ENCODE data around the gene TRIOBP.

The TRIOBP gene

DNA sequence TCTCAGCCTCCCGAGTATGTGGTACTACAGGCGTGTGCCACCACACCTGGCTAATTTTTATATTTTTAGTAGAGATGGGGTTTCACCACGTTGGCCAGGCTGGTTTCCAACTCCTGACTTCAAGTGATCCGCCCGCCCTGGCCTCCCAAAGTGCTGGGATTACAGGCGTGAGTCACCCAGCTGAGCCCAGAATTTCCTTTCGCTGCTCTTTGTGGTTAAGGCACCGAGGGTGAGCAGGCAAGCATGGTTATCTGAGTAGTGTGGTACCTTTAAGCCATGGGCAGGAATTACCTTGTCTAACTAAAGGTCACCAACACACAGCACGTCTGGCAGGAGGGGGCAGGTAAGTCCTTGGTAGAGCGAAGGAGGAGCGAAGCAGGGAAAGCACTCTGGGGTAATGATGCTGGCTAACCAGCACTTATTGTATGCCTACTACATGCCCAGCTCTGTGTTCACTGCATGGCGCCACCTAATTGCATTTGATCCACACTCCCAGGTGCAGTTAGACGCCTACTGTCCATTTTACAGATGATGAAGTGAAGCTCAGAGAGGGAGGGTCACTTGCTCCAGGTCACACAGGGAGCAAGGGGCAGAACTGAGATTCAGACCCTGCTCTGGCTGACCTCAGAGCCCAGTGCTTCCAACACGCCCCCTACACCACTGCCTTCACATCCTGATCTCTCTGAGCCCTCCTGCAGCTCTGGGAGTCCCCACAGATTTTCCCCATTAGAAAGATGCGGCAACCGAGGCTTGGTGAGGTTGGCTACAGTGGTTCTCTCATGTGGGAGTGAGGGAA, 45.7 kb downstream of the TRIOBP start:
- Histone ChIP-seq H3K27me3 (ENCODE audit: low read depth, low read length) (no peaks in the 10 kb centered on the region), H4K20me1 (ENCODE audit: insufficient read depth, low read length) (no peaks in the 10 kb centered on the region), H3K4me3 (ENCODE audit: low read length) (no peak overlapping the region), H2AFZ (ENCODE audit: low read depth, low read length) (no peak overlapping the region), H3K4me2 (ENCODE audit: low read length) (no peak overlapping the region), H3K36me3 (replicated peaks; ENCODE audit: low read depth, low read length) (peaks cover 2% of the 10 kb centered on the region), H3K79me2 (ENCODE audit: low read length) (peaks cover 14% of the 10 kb centered on the region), H3K4me1 (ENCODE audit: low read length) (peaks cover 10% of the 10 kb centered on the region), H3K9ac (ENCODE audit: low read length) (no peak overlapping the region), H3K27ac (ENCODE audit: low read length) (no peak overlapping the region), H3K9me3 (ENCODE audit: insufficient read depth, low read length) (no peaks in the 10 kb centered on the region)
- TF ChIP-seq EZH2phosphoT487 (IDR thresholded peaks at IDR 0.05; ENCODE audit: low read depth), result no peak
- TF ChIP-seq, protein P1, sequence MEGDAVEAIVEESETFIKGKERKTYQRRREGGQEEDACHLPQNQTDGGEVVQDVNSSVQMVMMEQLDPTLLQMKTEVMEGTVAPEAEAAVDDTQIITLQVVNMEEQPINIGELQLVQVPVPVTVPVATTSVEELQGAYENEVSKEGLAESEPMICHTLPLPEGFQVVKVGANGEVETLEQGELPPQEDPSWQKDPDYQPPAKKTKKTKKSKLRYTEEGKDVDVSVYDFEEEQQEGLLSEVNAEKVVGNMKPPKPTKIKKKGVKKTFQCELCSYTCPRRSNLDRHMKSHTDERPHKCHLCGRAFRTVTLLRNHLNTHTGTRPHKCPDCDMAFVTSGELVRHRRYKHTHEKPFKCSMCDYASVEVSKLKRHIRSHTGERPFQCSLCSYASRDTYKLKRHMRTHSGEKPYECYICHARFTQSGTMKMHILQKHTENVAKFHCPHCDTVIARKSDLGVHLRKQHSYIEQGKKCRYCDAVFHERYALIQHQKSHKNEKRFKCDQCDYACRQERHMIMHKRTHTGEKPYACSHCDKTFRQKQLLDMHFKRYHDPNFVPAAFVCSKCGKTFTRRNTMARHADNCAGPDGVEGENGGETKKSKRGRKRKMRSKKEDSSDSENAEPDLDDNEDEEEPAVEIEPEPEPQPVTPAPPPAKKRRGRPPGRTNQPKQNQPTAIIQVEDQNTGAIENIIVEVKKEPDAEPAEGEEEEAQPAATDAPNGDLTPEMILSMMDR (IDR thresholded peaks at IDR 0.05; ENCODE audit: low read depth, low read length), result no peak

DNA sequence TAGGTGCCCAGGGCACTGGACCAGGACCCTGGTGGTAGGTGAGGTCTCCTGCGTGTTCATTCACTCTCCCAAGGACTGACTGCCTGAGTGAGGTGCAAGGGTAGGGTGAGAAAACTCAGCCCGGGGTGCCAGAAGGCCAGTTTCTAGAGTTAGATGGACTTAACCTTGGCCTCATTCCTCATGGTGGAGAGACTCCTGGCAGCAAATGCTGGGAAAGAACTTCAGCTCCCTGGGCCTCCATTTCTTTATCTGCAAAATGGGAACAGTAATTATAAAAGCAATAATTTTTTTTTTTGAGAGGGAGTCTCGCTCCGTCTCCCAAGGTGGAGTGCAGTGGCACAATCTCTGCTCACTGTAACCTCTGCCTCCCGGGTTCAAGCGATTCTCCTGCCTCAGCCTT, 47.7 kb downstream of the TRIOBP start:
- Histone ChIP-seq H3K27me3 (ENCODE audit: low read depth, low read length) (no peaks in the 10 kb centered on the region), H3K4me3 (ENCODE audit: low read length) (no peak overlapping the region), H3K9me3 (ENCODE audit: insufficient read depth, low read length) (no peaks in the 10 kb centered on the region), H2AFZ (ENCODE audit: low read depth, low read length) (no peak overlapping the region), H3K4me2 (ENCODE audit: low read length) (no peak overlapping the region), H3K27ac (ENCODE audit: low read length) (no peak overlapping the region), H3K36me3 (replicated peaks; ENCODE audit: low read depth, low read length) (peaks cover 2% of the 10 kb centered on the region), H3K4me1 (ENCODE audit: low read length) (peaks cover 10% of the 10 kb centered on the region), H3K79me2 (ENCODE audit: low read length) (peaks cover 19% of the 10 kb centered on the region), H3K9ac (ENCODE audit: low read length) (no peak overlapping the region), H4K20me1 (ENCODE audit: insufficient read depth, low read length) (no peaks in the 10 kb centered on the region)
- no peak for TF ChIP-seq EZH2phosphoT487 (IDR thresholded peaks at IDR 0.05; ENCODE audit: low read depth)
- TF ChIP-seq, protein P1 (IDR thresholded peaks at IDR 0.05; ENCODE audit: low read depth, low read length), result no peak

DNA sequence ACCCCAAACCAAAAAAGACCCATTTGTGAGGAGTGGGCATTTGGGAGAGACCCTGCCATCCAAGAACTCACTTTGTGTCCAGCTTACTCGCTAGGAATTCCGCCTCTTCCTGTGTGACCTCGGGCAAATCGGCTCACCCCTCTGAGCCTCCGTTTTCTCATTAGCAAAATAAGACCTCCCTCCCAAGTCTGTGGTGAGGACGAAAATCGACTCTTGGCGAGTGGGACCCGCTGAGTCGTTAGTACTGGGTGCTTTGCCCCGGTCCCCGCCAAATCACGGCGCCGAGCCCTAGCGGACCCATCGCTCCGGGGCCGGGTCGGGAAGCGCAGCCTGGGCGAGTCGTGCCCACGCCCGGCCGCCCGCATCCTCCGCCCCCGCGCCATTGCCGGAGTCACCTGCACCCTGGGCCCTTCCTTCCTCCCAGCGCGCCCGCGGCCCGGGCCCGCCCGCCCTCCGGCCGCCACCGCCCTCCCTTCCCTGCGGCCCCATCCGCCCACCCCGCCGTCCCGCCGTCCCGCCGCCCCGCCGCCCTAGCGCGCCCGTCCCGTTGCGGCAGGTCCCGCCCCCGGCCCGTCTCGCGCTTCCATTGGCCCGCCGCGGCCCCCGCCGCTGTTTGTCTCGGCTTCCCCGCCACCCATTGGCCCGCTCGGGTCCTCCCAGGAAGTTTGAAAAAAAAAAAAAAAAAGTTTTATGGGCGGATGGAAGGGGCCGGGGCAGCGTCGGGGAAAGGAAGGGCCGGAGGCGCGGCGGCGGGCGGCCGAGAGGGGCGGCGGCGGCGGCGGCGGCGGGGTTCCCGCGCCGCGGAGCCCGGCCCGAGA, 48.9 kb downstream of the TRIOBP start:
- H3K4me2 ChIP-seq (ENCODE audit: low read length), result peak overlapping the region; percentile 87
- H4K20me1 ChIP-seq (ENCODE audit: insufficient read depth, low read length), result no peaks in the 10 kb centered on the region
- H3K27me3 ChIP-seq (ENCODE audit: low read depth, low read length), result no peaks in the 10 kb centered on the region
- H3K36me3 ChIP-seq (replicated peaks; ENCODE audit: low read depth, low read length), result peaks cover 2% of the 10 kb centered on the region
- H3K79me2 ChIP-seq (ENCODE audit: low read length), result peaks cover 19% of the 10 kb centered on the region
- peak overlapping the region; percentile 57 for H2AFZ ChIP-seq (ENCODE audit: low read depth, low read length)
- H3K4me1 ChIP-seq (ENCODE audit: low read length), result peaks cover 10% of the 10 kb centered on the region
- H3K27ac ChIP-seq (ENCODE audit: low read length), result peak overlapping the region; percentile 51
- TF ChIP-seq, protein P1 (IDR thresholded peaks at IDR 0.05; ENCODE audit: low read depth, low read length), result no peak
- no peak for TF ChIP-seq EZH2phosphoT487 (IDR thresholded peaks at IDR 0.05; ENCODE audit: low read depth)
- H3K9me3 ChIP-seq (ENCODE audit: insufficient read depth, low read length), result no peaks in the 10 kb centered on the region
- H3K4me3 ChIP-seq (ENCODE audit: low read length), result peak overlapping the region; percentile 95
- H3K9ac ChIP-seq (ENCODE audit: low read length), result peak overlapping the region; percentile 97
